CD4-positive, alpha-beta T cell treated with Interleukin-10 for 1 hour (primary cell): ENCODE results near the gene PDZD2.
"Not testable (repeated sequence)": the region's sequence is repeated elsewhere in the genome, so short reads cannot be mapped to it uniquely, and the experiment has no call there.

Experiments used
- DNase-seq: peaks from one replicate; pipeline ENCODE4 v3.0.0-alpha.2; 2020

Gene PDZD2

GRCh38 chr5:31638748-31639418, at the start of gene PDZD2:
Gene PDZD2 (plus strand): TSS chr5:31639131.
- DNase-seq, result peak; percentile 73

- DNase-seq, result no peak
These were observed 45.3 kb upstream of the PDZD2 start for GRCh38 chr5:31593665-31594064.

- no peak for DNase-seq
These were observed 42.6 kb upstream of the PDZD2 start for GRCh38 chr5:31596354-31596753.

GRCh38 chr5:31598640-31599611, 40.0 kb upstream of the PDZD2 start:
- DNase-seq, result no peak

GRCh38 chr5:31602305-31602704, 36.6 kb upstream of the PDZD2 start:
- not testable (repeated sequence) for DNase-seq

- DNase-seq, result no peak
These were observed 34.7 kb upstream of the PDZD2 start for GRCh38 chr5:31604240-31604639.

GRCh38 chr5:31604644-31605043, 34.3 kb upstream of the PDZD2 start:
- no peak for DNase-seq

GRCh38 chr5:31605920-31606319, 33.0 kb upstream of the PDZD2 start:
- no peak for DNase-seq

- DNase-seq, result no peak
These were observed 31.4 kb upstream of the PDZD2 start for GRCh38 chr5:31607546-31607945.

- no peak for DNase-seq
These were observed 27.9 kb upstream of the PDZD2 start for GRCh38 chr5:31611002-31611401.

GRCh38 chr5:31613651-31614050, 25.3 kb upstream of the PDZD2 start:
- no peak for DNase-seq

GRCh38 chr5:31614151-31615020, 24.5 kb upstream of the PDZD2 start:
- no peak for DNase-seq

GRCh38 chr5:31617867-31618266, 21.1 kb upstream of the PDZD2 start:
- DNase-seq, result no peak

GRCh38 chr5:31620026-31620425, 18.9 kb upstream of the PDZD2 start:
- no peak for DNase-seq

- no peak for DNase-seq
These were observed 15.7 kb upstream of the PDZD2 start for GRCh38 chr5:31623249-31623648.

GRCh38 chr5:31625394-31625793, 13.5 kb upstream of the PDZD2 start:
- DNase-seq, result no peak

GRCh38 chr5:31626156-31626555, 12.8 kb upstream of the PDZD2 start:
- no peak for DNase-seq

GRCh38 chr5:31626604-31627234, 12.2 kb upstream of the PDZD2 start:
- no peak for DNase-seq

- no peak for DNase-seq
These were observed 8.0 kb upstream of the PDZD2 start for GRCh38 chr5:31630931-31631330.

- DNase-seq, result no peak
These were observed 6.5 kb upstream of the PDZD2 start for GRCh38 chr5:31632460-31632859.

GRCh38 chr5:31635446-31635845, 3.5 kb upstream of the PDZD2 start:
- DNase-seq, result no peak

- no peak for DNase-seq
These were observed 1.1 kb upstream of the PDZD2 start for GRCh38 chr5:31637851-31638250.

GRCh38 chr5:31638345-31638744, 586 bp upstream of the PDZD2 start:
- no peak for DNase-seq
